HEK293 (cell line): ENCODE measurements around the gene DLG1.

Experiments
- TCF7L2 ChIP-seq: IDR thresholded peaks from 2 replicates; pipeline ENCODE4 v1.6.1; 2011; ENCODE audit warnings: low read depth, mild to moderate bottlenecking, inconsistent platforms, low read length, moderate library complexity, borderline replicate concordance
- ZNF140 ChIP-seq: fragments of 450-650 bp; formaldehyde crosslinking; IDR thresholded peaks from 2 replicates; pipeline ENCODE4 v1.5.1; 2016; ENCODE audit warnings: missing biosample characterization, missing genetic modification characterization
- ZNF23 ChIP-seq: fragments of 450-650 bp; formaldehyde crosslinking; IDR thresholded peaks from 2 replicates; pipeline ENCODE4 v1.5.1; 2016; ENCODE audit warnings: missing biosample characterization, missing genetic modification characterization, borderline replicate concordance
- ZNF335 ChIP-seq: fragments of 450-650 bp; formaldehyde crosslinking; conservative IDR thresholded peaks from 2 replicates; pipeline ENCODE4 v1.5.1; 2016; ENCODE audit warnings: missing biosample characterization, missing genetic modification characterization
- ZNF544 ChIP-seq: fragments of 450-650 bp; formaldehyde crosslinking; IDR thresholded peaks from 2 replicates; pipeline ENCODE4 v1.5.0; 2017; ENCODE audit warnings: missing biosample characterization, missing genetic modification characterization
- ZNF610 ChIP-seq: fragments of 450-650 bp; formaldehyde crosslinking; IDR thresholded peaks from 2 replicates; pipeline ENCODE4 v1.5.1; 2016; ENCODE audit warnings: missing biosample characterization, missing genetic modification characterization, borderline replicate concordance
- ZNF664 ChIP-seq: fragments of 450-650 bp; formaldehyde crosslinking; IDR thresholded peaks from 2 replicates; pipeline ENCODE4 v1.5.1; 2016; ENCODE audit warnings: missing biosample characterization, missing genetic modification characterization
- ZNF747 ChIP-seq: fragments of 450-650 bp; formaldehyde crosslinking; IDR thresholded peaks from 2 replicates; pipeline ENCODE4 v1.5.1; 2016; ENCODE audit warnings: missing biosample characterization, missing genetic modification characterization
- ZNF768 ChIP-seq: fragments of 450-650 bp; formaldehyde crosslinking; IDR thresholded peaks from 2 replicates; pipeline ENCODE4 v1.5.1; 2018; ENCODE audit warnings: missing biosample characterization, mild to moderate bottlenecking, missing genetic modification characterization
- TF ChIP-seq, protein P1 (sequence below): fragments of 450-650 bp; formaldehyde crosslinking; IDR thresholded peaks from 2 replicates; pipeline ENCODE4 v1.5.1; 2016; ENCODE audit warnings: missing biosample characterization, missing genetic modification characterization
- TF ChIP-seq, protein P2 (sequence below): fragments of 450-650 bp; formaldehyde crosslinking; IDR thresholded peaks from 2 replicates; pipeline ENCODE4 v1.5.1; 2016; ENCODE audit warnings: missing biosample characterization, missing genetic modification characterization
- TF ChIP-seq, protein P3 (sequence below): fragments of 450-650 bp; formaldehyde crosslinking; IDR thresholded peaks from 2 replicates; pipeline ENCODE4 v1.5.1; 2016; ENCODE audit warnings: missing biosample characterization, missing genetic modification characterization
- TF ChIP-seq, protein P4 (sequence below): fragments of 450-650 bp; formaldehyde crosslinking; conservative IDR thresholded peaks from 2 replicates; pipeline ENCODE4 v1.5.1; 2016; ENCODE audit warnings: low read depth, missing biosample characterization, missing genetic modification characterization

DNA sequence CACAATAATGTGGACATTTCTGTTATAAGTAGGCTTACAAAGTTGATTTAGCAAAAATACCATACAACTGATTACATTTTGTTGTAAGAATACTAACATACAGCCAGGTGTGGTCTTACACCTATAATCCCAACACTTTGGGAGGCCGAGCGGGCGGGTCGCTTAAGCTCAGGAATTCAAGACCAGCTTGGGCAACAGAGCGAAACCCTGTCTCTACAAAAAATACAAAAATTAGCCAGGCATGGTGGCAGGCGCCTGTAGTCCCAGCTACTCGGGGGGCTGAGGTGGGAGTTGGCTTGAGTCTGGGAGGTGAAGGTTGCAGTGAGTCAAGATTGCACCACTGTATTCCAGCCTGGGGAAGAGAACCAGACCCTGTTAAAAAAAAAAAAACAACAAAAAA lies 67.1 kb downstream of the DLG1 start:
- TF ChIP-seq, protein P1, sequence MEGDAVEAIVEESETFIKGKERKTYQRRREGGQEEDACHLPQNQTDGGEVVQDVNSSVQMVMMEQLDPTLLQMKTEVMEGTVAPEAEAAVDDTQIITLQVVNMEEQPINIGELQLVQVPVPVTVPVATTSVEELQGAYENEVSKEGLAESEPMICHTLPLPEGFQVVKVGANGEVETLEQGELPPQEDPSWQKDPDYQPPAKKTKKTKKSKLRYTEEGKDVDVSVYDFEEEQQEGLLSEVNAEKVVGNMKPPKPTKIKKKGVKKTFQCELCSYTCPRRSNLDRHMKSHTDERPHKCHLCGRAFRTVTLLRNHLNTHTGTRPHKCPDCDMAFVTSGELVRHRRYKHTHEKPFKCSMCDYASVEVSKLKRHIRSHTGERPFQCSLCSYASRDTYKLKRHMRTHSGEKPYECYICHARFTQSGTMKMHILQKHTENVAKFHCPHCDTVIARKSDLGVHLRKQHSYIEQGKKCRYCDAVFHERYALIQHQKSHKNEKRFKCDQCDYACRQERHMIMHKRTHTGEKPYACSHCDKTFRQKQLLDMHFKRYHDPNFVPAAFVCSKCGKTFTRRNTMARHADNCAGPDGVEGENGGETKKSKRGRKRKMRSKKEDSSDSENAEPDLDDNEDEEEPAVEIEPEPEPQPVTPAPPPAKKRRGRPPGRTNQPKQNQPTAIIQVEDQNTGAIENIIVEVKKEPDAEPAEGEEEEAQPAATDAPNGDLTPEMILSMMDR (tag by site-specific recombination) = no peak
- TF ChIP-seq ZNF768 (tag by site-specific recombination) (no peak), ZNF610 (tag by site-specific recombination) (no peak), ZNF140 (no peak), ZNF23 (no peak), ZNF544 (tag by site-specific recombination) (no peak), ZNF747 (tag by site-specific recombination) (no peak), ZNF664 (tag by site-specific recombination) (no peak), ZNF335 (tag by site-specific recombination) (no peak), TCF7L2 (no peak)
- TF ChIP-seq, protein P2, sequence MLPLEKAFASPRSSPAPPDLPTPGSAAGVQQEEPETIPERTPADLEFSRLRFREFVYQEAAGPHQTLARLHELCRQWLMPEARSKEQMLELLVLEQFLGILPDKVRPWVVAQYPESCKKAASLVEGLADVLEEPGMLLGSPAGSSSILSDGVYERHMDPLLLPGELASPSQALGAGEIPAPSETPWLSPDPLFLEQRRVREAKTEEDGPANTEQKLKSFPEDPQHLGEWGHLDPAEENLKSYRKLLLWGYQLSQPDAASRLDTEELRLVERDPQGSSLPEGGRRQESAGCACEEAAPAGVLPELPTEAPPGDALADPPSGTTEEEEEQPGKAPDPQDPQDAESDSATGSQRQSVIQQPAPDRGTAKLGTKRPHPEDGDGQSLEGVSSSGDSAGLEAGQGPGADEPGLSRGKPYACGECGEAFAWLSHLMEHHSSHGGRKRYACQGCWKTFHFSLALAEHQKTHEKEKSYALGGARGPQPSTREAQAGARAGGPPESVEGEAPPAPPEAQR (tag by site-specific recombination) = no peak
- TF ChIP-seq, protein P3, sequence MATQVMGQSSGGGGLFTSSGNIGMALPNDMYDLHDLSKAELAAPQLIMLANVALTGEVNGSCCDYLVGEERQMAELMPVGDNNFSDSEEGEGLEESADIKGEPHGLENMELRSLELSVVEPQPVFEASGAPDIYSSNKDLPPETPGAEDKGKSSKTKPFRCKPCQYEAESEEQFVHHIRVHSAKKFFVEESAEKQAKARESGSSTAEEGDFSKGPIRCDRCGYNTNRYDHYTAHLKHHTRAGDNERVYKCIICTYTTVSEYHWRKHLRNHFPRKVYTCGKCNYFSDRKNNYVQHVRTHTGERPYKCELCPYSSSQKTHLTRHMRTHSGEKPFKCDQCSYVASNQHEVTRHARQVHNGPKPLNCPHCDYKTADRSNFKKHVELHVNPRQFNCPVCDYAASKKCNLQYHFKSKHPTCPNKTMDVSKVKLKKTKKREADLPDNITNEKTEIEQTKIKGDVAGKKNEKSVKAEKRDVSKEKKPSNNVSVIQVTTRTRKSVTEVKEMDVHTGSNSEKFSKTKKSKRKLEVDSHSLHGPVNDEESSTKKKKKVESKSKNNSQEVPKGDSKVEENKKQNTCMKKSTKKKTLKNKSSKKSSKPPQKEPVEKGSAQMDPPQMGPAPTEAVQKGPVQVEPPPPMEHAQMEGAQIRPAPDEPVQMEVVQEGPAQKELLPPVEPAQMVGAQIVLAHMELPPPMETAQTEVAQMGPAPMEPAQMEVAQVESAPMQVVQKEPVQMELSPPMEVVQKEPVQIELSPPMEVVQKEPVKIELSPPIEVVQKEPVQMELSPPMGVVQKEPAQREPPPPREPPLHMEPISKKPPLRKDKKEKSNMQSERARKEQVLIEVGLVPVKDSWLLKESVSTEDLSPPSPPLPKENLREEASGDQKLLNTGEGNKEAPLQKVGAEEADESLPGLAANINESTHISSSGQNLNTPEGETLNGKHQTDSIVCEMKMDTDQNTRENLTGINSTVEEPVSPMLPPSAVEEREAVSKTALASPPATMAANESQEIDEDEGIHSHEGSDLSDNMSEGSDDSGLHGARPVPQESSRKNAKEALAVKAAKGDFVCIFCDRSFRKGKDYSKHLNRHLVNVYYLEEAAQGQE (tag by site-specific recombination) = no peak
- TF ChIP-seq, protein P4, sequence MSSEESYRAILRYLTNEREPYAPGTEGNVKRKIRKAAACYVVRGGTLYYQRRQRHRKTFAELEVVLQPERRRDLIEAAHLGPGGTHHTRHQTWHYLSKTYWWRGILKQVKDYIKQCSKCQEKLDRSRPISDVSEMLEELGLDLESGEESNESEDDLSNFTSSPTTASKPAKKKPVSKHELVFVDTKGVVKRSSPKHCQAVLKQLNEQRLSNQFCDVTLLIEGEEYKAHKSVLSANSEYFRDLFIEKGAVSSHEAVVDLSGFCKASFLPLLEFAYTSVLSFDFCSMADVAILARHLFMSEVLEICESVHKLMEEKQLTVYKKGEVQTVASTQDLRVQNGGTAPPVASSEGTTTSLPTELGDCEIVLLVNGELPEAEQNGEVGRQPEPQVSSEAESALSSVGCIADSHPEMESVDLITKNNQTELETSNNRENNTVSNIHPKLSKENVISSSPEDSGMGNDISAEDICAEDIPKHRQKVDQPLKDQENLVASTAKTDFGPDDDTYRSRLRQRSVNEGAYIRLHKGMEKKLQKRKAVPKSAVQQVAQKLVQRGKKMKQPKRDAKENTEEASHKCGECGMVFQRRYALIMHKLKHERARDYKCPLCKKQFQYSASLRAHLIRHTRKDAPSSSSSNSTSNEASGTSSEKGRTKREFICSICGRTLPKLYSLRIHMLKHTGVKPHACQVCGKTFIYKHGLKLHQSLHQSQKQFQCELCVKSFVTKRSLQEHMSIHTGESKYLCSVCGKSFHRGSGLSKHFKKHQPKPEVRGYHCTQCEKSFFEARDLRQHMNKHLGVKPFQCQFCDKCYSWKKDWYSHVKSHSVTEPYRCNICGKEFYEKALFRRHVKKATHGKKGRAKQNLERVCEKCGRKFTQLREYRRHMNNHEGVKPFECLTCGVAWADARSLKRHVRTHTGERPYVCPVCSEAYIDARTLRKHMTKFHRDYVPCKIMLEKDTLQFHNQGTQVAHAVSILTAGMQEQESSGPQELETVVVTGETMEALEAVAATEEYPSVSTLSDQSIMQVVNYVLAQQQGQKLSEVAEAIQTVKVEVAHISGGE = no peak
